Activated CD4-positive, alpha-beta T cell treated with anti-CD3 and anti-CD28 coated beads, Interleukin-2, amount 10 ng/mL, durations not matched to agents 7 days and 5 days (primary cell): ENCODE measurements around the gene PARP12. TPM values are rescaled to one million over a fixed set of nuclear protein-coding genes. Genes with fewer than 3 reads are reported as not detected.

Source experiments
- CTCF ChIA-PET: fragments of 350-600 bp; sonication (Branson Sonifier 250); formaldehyde crosslinking; loops from one replicate; lab custom pipeline; 2021; ENCODE audit warnings: antibody characterized with exemption; lab: Charles Lee
- POLR2A ChIA-PET: fragments of 350-600 bp; sonication (Branson Sonifier 250); formaldehyde crosslinking; loops from one replicate; lab custom pipeline; 2021; ENCODE audit warnings: antibody characterized with exemption; lab: Charles Lee
- DNase-seq: peaks from one replicate; pipeline ENCODE4 v3.0.0-alpha.2; 2020
- H3K27ac Mint-ChIP-seq: one replicate; pipeline ENCODE4 v1.8.0; 2021; ENCODE audit warnings: mild to moderate bottlenecking, moderate library complexity, mixed read lengths
- H3K27me3 Mint-ChIP-seq: one replicate; pipeline ENCODE4 v1.8.0; 2021; ENCODE audit warnings: mixed read lengths
- H3K36me3 Mint-ChIP-seq: one replicate; pipeline ENCODE4 v1.8.0; 2021; ENCODE audit warnings: low read depth, mixed read lengths
- H3K4me1 Mint-ChIP-seq: one replicate; pipeline ENCODE4 v1.8.0; 2021; ENCODE audit warnings: mixed read lengths
- H3K4me3 Mint-ChIP-seq: one replicate; pipeline ENCODE4 v1.8.0; 2021; ENCODE audit warnings: mild to moderate bottlenecking, moderate library complexity, mixed read lengths
- H3K9me3 Mint-ChIP-seq: one replicate; pipeline ENCODE4 v1.8.0; 2021; ENCODE audit warnings: mixed read lengths
- total RNA-seq, 2 experiments: library from RNA; stranded (reverse); gene quantifications; one replicate each; pipeline ENCODE4 v1.2.3, GENCODE V29; 2021

Gene PARP12
- total RNA-seq, 2 experiments from 2014 or later: 121 to 129 TPM

DNA sequence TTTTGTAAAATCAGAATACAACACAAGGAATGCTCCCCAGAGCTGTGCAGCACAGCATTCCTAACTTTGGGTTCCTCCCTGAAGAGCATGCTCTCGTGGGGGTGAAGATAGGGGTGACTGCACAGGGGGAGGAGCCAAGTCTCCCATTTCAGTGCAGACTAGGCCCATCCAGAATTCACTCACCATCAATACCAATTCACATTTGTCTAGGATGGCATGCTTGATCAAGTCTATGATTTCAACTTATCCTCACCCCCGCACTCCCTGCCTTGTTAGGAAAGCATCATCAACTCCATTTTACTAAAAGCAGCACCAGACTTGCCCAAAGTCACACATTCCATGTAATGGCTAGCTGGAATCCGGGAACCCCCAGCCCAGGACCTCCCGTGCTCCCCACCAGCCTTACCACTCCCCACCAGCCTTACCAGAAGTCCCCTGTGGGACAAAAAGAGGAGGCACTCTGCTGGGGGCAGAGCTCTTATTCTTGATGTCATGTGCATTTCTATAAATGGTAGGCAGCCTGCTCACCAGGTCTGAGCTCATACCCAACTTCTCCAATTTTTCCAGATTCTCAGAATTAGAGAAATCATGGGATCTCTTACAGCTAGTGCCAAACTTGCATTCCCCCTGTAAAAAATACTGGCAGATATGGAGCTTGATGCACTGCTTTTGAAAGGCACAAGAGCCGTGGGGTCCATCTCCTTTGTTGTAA lies 6.2 kb downstream of the PARP12 start:
- peaks cover 82% of the 10 kb centered on the region for H3K36me3 Mint-ChIP-seq
- H3K27me3 Mint-ChIP-seq: no peaks in the 10 kb centered on the region
- H3K27ac Mint-ChIP-seq: no peak overlapping the region
- POLR2A ChIA-PET: no interaction called here
- no peak overlapping the region for H3K4me3 Mint-ChIP-seq
- DNase-seq: no peak
- peaks cover 81% of the 10 kb centered on the region for H3K4me1 Mint-ChIP-seq
- no peaks in the 10 kb centered on the region for H3K9me3 Mint-ChIP-seq
- CTCF ChIA-PET: interaction anchor here (1.1 to 1.5 kb wide), 4 partner anchors 9 to 29 kb away, joined by 3 to 4 read pairs (median 3); no protein-coding TSS in a partner anchor

DNA sequence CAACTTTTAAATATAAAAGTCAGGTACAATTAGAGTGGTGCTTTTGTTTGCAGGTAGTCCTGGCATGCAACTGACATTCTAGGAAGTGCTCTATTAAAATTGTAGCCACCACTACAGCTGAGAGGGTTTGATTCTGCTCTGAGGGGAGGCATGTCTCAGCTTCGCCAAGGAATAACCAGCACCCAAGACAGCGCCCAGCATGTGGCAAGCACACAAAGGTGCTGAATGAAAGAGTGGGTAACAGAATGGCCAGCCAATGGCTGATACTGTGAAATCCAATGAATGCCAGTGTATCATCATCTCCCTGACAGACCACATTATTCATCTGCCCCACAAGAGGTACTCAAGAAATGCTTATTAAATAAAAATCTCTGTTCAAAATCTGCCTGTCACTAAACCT lies 6.9 kb downstream of the PARP12 start:
- ChIA-PET POLR2A (no interaction called here), CTCF (no interaction called here)
- Mint-ChIP-seq H3K4me3 (no peak overlapping the region), H3K27ac (no peak overlapping the region), H3K36me3 (peaks cover 78% of the 10 kb centered on the region), H3K4me1 (peaks cover 73% of the 10 kb centered on the region), H3K9me3 (no peaks in the 10 kb centered on the region), H3K27me3 (no peaks in the 10 kb centered on the region)
- no peak for DNase-seq

- DNase-seq: no peak
- H3K27ac Mint-ChIP-seq: peak overlapping the region; percentile 34
- peaks cover 79% of the 10 kb centered on the region for H3K36me3 Mint-ChIP-seq
- ChIA-PET POLR2A (no interaction called here), CTCF (interaction anchor here (1.2 kb wide), 1 partner anchor 14 kb away, joined by 3 read pairs; no protein-coding TSS in a partner anchor)
- no peaks in the 10 kb centered on the region for H3K9me3 Mint-ChIP-seq
- no peak overlapping the region for H3K4me3 Mint-ChIP-seq
- peaks cover 66% of the 10 kb centered on the region for H3K4me1 Mint-ChIP-seq
- no peaks in the 10 kb centered on the region for H3K27me3 Mint-ChIP-seq
Observed at GRCh38 chr7:140054751-140055150, 8.0 kb downstream of the PARP12 start.

DNA sequence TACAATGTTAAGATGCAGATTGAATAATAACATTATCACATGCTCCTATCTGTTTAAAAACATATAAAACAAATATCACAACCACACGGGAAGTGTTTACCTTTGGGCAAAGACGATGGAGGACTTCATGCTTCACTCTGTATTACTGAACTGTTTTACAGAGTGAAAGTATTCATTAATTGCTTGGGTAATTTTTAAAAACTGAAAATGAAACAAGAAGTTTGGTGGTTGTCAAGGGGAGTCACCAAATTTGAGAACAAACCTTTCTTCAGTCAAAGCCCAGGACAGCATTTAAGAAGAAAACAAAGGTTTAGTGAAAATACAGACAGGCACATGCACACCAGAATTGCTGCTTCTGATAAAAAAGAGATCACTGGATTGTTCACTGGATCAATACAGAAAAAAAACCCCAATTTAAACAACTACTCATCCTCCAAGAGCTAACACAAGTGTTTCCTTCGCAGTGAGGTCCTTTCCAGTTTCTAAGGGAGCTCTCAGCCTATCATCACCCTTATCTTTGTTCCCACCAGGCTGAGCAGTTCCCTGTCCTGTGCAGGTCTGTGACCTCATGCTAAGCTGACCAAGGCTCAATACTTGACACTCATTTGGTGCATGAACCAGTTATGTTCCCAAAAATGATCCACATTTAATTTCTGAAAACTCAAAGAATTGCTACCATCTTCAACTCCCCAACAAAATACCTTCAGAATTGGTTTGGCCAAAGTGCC lies 8.8 kb downstream of the PARP12 start:
- Mint-ChIP-seq H3K27me3 (no peaks in the 10 kb centered on the region), H3K4me3 (no peak overlapping the region), H3K36me3 (peaks cover 80% of the 10 kb centered on the region), H3K4me1 (peaks cover 62% of the 10 kb centered on the region), H3K27ac (peak overlapping the region; percentile 79), H3K9me3 (no peaks in the 10 kb centered on the region)
- ChIA-PET CTCF (no interaction called here), POLR2A (interaction anchor here (0.7 kb wide), 1 partner anchor 196 kb away, joined by 3 read pairs; no protein-coding TSS in a partner anchor)
- no peak for DNase-seq

DNA sequence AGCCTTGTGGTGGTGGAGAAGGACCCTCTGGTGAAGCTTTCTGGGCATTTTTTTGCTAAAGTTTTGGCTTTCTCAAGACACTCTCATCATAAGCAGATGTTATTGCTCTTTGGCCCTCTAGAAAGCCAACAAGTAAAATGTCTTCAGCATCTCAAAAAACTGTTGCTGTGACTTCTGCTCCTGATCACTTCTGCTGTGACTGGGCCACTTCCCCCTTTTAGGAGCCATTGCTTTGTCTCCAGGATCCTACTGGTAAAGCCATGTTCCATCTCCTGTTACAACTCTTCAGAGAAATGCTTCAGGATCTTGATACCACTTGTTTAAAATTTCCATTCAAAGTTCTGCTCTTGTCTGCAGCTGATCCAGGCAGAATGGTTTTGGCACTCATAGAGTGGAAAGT lies 10.9 kb downstream of the PARP12 start:
- Mint-ChIP-seq H3K27me3 (no peaks in the 10 kb centered on the region), H3K9me3 (no peaks in the 10 kb centered on the region), H3K4me1 (peaks cover 43% of the 10 kb centered on the region), H3K4me3 (no peak overlapping the region), H3K36me3 (peaks cover 73% of the 10 kb centered on the region), H3K27ac (no peak overlapping the region)
- ChIA-PET CTCF (no interaction called here), POLR2A (no interaction called here)
- DNase-seq: no peak

DNA sequence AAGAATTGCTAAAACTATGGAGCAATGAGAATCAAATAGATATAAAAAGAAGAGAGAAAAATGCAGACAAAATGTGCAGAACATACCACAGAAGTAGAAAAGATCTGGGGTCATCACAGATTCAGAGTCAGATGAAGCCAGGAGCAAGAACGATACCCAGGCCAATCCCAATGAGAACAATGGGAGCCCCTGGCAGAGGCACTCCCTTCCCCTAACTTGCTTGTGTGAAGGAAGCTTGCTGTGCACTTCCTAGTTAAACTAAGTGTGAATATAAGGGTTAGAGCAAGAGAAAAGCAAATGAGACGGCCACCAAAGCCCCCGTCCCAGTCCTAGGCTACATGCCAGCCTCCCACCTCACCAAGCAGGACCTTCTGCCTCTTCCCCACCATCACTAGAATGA lies 12.7 kb downstream of the PARP12 start:
- peaks cover 69% of the 10 kb centered on the region for H3K36me3 Mint-ChIP-seq

GRCh38 chr7:140049339-140050024 lies 13.3 kb downstream of the PARP12 start:
- no peak for DNase-seq
- H3K36me3 Mint-ChIP-seq: peaks cover 66% of the 10 kb centered on the region
- H3K4me3 Mint-ChIP-seq: no peak overlapping the region
- no peaks in the 10 kb centered on the region for H3K27me3 Mint-ChIP-seq
- ChIA-PET POLR2A (no interaction called here), CTCF (interaction anchor here (0.6 to 1.5 kb wide), 2 partner anchors 11 to 369 kb away, joined by 4 to 7 read pairs; no protein-coding TSS in a partner anchor)
- H3K9me3 Mint-ChIP-seq: no peaks in the 10 kb centered on the region
- H3K27ac Mint-ChIP-seq: no peak overlapping the region
- H3K4me1 Mint-ChIP-seq: peaks cover 21% of the 10 kb centered on the region

More for the DNA sequence above, 12.7 kb downstream of the PARP12 start:
- ChIA-PET CTCF (interaction anchor here (0.6 kb wide), 1 partner anchor 369 kb away, joined by 4 read pairs; no protein-coding TSS in a partner anchor), POLR2A (no interaction called here)
- no peak for DNase-seq
- Mint-ChIP-seq H3K27ac (no peak overlapping the region), H3K4me1 (peaks cover 27% of the 10 kb centered on the region), H3K27me3 (no peaks in the 10 kb centered on the region), H3K9me3 (no peaks in the 10 kb centered on the region), H3K4me3 (no peak overlapping the region)

GRCh38 chr7:140048989-140049338 lies 13.8 kb downstream of the PARP12 start:
- Mint-ChIP-seq H3K27me3 (no peaks in the 10 kb centered on the region), H3K27ac (no peak overlapping the region), H3K4me1 (peaks cover 16% of the 10 kb centered on the region), H3K9me3 (no peaks in the 10 kb centered on the region), H3K36me3 (peaks cover 65% of the 10 kb centered on the region), H3K4me3 (no peak overlapping the region)
- POLR2A ChIA-PET: no interaction called here
- CTCF ChIA-PET: interaction anchor here (1.5 kb wide), 1 partner anchor 12 kb away, joined by 7 read pairs; no protein-coding TSS in a partner anchor
- DNase-seq: no peak

- H3K27ac Mint-ChIP-seq: no peak overlapping the region
- H3K4me1 Mint-ChIP-seq: peaks cover 9% of the 10 kb centered on the region
- H3K4me3 Mint-ChIP-seq: no peak overlapping the region
- no peaks in the 10 kb centered on the region for H3K27me3 Mint-ChIP-seq
- peaks cover 62% of the 10 kb centered on the region for H3K36me3 Mint-ChIP-seq
- CTCF ChIA-PET: interaction anchor here (1.5 kb wide), 2 partner anchors 9 to 12 kb away, joined by 3 to 7 read pairs; no protein-coding TSS in a partner anchor
- H3K9me3 Mint-ChIP-seq: no peaks in the 10 kb centered on the region
- POLR2A ChIA-PET: no interaction called here
- DNase-seq: no peak
Observed at GRCh38 chr7:140048138-140048537, 14.6 kb downstream of the PARP12 start.

GRCh38 chr7:140047197-140047596 lies 15.6 kb downstream of the PARP12 start:
- ChIA-PET POLR2A (no interaction called here), CTCF (interaction anchor here (0.7 to 1.5 kb wide), 2 partner anchors 10 to 676 kb away, joined by 3 read pairs; no protein-coding TSS in a partner anchor)
- no peak overlapping the region for H3K27ac Mint-ChIP-seq
- DNase-seq: no peak
- H3K27me3 Mint-ChIP-seq: no peaks in the 10 kb centered on the region
- H3K4me3 Mint-ChIP-seq: no peak overlapping the region
- H3K9me3 Mint-ChIP-seq: no peaks in the 10 kb centered on the region
- H3K4me1 Mint-ChIP-seq: peaks cover 7% of the 10 kb centered on the region
- peaks cover 59% of the 10 kb centered on the region for H3K36me3 Mint-ChIP-seq

GRCh38 chr7:140045697-140046096 lies 17.1 kb downstream of the PARP12 start:
- no peak overlapping the region for H3K4me3 Mint-ChIP-seq
- H3K36me3 Mint-ChIP-seq: peaks cover 63% of the 10 kb centered on the region
- no peaks in the 10 kb centered on the region for H3K27me3 Mint-ChIP-seq
- no peak overlapping the region for H3K27ac Mint-ChIP-seq
- H3K4me1 Mint-ChIP-seq: peaks cover 17% of the 10 kb centered on the region
- POLR2A ChIA-PET: no interaction called here
- DNase-seq: no peak
- no peaks in the 10 kb centered on the region for H3K9me3 Mint-ChIP-seq
- CTCF ChIA-PET: no interaction called here

DNA sequence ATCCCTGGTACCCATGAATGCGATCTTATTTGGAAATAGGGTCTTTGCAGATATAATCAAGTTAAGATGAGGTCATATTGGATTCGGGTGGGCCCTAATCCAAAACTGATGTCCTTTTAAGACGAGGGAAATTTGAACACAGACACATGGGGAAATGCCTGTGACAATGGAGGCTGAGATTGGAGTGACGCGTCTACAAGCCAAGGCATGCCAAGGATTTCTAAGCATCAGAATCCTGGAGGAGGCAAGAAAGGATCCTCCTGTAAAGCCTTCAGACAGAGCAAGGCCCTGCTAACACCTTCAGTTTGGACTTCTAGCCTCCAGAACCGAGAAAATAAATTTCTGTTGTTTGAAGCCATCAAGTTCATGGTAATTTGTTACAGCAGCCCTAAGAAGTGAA lies 18.5 kb downstream of the PARP12 start:
- H3K9me3 Mint-ChIP-seq: no peaks in the 10 kb centered on the region
- POLR2A ChIA-PET: no interaction called here
- H3K36me3 Mint-ChIP-seq: peaks cover 69% of the 10 kb centered on the region
- CTCF ChIA-PET: no interaction called here
- H3K4me3 Mint-ChIP-seq: no peak overlapping the region
- H3K27ac Mint-ChIP-seq: no peak overlapping the region
- no peaks in the 10 kb centered on the region for H3K27me3 Mint-ChIP-seq
- H3K4me1 Mint-ChIP-seq: peaks cover 26% of the 10 kb centered on the region
- no peak for DNase-seq

DNA sequence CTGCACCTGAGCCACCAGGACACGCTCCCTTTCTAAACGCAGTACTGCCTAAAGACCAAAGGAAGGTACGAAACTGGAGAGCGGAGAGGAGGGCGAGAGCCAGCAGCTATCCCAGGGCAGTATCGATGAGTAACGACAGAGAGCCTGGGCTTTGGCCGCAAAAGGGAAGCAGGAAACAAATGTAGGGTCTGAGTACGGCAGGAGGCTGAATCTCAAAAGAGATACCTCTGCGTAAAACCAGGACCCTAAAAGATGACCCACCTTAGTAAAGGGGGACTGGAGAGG lies 20.4 kb downstream of the PARP12 start:
- Mint-ChIP-seq H3K4me3 (no peak overlapping the region), H3K27ac (no peak overlapping the region), H3K9me3 (no peaks in the 10 kb centered on the region), H3K36me3 (peaks cover 77% of the 10 kb centered on the region), H3K4me1 (peaks cover 35% of the 10 kb centered on the region), H3K27me3 (no peaks in the 10 kb centered on the region)
- ChIA-PET CTCF (interaction anchor here (0.6 to 1.5 kb wide), 3 partner anchors 13 to 36 kb away, joined by 3 read pairs; no protein-coding TSS in a partner anchor), POLR2A (no interaction called here)
- no peak for DNase-seq
